ENCODE data around the gene ACP7. TPM values are rescaled to one million over a fixed set of nuclear protein-coding genes. Genes with fewer than 3 reads are reported as not detected.

ACP7 gene
- total and polyA plus RNA-seq, 2 of the 8 experiments (the other 6 are each of a cell fraction or from before 2014, with no cell fraction given) = 0.27 to 0.50 TPM

DNA sequence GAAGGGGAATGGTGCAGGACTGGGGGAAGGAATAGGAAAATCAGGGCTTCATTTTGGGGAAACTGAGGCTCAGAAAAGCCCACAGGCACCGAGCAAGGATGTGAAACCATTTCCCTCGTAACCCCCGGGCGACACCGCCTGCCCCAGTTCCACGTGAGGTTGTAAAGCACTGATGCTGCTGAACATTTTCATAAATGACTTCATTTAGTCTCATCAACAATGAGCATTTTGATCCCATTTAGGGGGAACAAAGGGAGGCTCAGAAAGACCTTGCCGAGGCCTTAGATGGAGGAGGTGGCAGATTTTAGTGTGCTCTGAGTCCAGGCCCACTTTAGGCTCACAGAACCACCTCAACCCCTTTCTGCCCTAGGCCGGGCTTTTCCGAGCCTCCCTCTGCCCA, 31.3 kb upstream of the ACP7 start:
- FAIRE-seq = no peak
- TF ChIP-seq BRCA1 (IDR thresholded peaks at IDR 0.05; ENCODE audit: low read depth, low read length) (no peak), ASH2L (IDR thresholded peaks at IDR 0.05; ENCODE audit: low read length) (no peak), ATF2 (IDR thresholded peaks at IDR 0.05; ENCODE audit: low read length) (no peak), SP2 (IDR thresholded peaks at IDR 0.05; ENCODE audit: low read length) (no peak), SRF (IDR thresholded peaks at IDR 0.05; ENCODE audit: low read depth, low read length) (no peak), KDM1A (IDR thresholded peaks at IDR 0.05; ENCODE audit: borderline replicate concordance, low read length) (no peak), ZNF274 (IDR thresholded peaks at IDR 0.05; ENCODE audit: borderline replicate concordance, extremely low read depth, low read length) (no peak), TAF7 (optimal IDR thresholded peaks at IDR 0.05; ENCODE audit: borderline replicate concordance, low read depth, low read length) (no peak), NRF1 (IDR thresholded peaks at IDR 0.05; ENCODE audit: low read depth, low read length) (no peak), NANOG (IDR thresholded peaks at IDR 0.05; ENCODE audit: insufficient read depth, low read depth, low read length, poor library complexity, severe bottlenecking) (no peak), RBBP5 (IDR thresholded peaks at IDR 0.05; ENCODE audit: borderline replicate concordance, low read depth, low read length) (no peak)
- TF ChIP-seq, protein P1, sequence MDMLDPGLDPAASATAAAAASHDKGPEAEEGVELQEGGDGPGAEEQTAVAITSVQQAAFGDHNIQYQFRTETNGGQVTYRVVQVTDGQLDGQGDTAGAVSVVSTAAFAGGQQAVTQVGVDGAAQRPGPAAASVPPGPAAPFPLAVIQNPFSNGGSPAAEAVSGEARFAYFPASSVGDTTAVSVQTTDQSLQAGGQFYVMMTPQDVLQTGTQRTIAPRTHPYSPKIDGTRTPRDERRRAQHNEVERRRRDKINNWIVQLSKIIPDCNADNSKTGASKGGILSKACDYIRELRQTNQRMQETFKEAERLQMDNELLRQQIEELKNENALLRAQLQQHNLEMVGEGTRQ (IDR thresholded peaks at IDR 0.05; ENCODE audit: low read length) = no peak

More for the DNA sequence above, 31.3 kb upstream of the ACP7 start:
- Histone ChIP-seq H2AK5ac (ENCODE audit: low read depth, low read length) (no peak overlapping the region), H4K8ac (ENCODE audit: extremely low read depth, insufficient read depth, low read length) (no peak overlapping the region), H3K4me3 (ENCODE audit: extremely low read depth in 1 of 4, insufficient read depth in 2 of 4, low read depth in 3 of 4, low read length in 4 of 4) (no peak overlapping the region), H3K14ac (ENCODE audit: insufficient read length) (no peak overlapping the region), H2AFZ (ENCODE audit: low read length) (no peak overlapping the region), H3K27me3 (replicated peaks in 1 of 4; ENCODE audit: control insufficient read depth in 3 of 4, extremely low read depth in 1 of 4, insufficient read depth in 3 of 4, low read length in 3 of 4) (no peaks in the 10 kb centered on the region), H3K9ac (replicated peaks in 1 of 4; ENCODE audit: extremely low read depth in 1 of 4, low read depth in 3 of 4, low read length in 3 of 4) (no peak overlapping the region), H2BK120ac (replicated peaks; ENCODE audit: low read depth, low read length) (no peak overlapping the region), H3K79me1 (ENCODE audit: low read depth, low read length) (no peaks in the 10 kb centered on the region), H3K36me3 (ENCODE audit: control insufficient read depth in 2 of 4, insufficient read depth in 4 of 4, low read length in 3 of 4) (no peaks in the 10 kb centered on the region), H2BK15ac (ENCODE audit: low read length) (no peak overlapping the region), H4K20me1 (replicated peaks in 1 of 2; ENCODE audit: control insufficient read depth in 1 of 2, insufficient read depth in 2 of 2, low read length in 2 of 2) (no peaks in the 10 kb centered on the region), H3K18ac (ENCODE audit: extremely low read depth, low read length) (no peak overlapping the region), H3K4me1 (replicated peaks in 1 of 4; ENCODE audit: control insufficient read depth in 3 of 4, insufficient read depth in 4 of 4, low read length in 3 of 4) (no peaks in the 10 kb centered on the region), H4K5ac (ENCODE audit: insufficient read length, low read depth, low read length) (no peak overlapping the region), H4K91ac (replicated peaks; ENCODE audit: insufficient read length, low read length) (no peak overlapping the region), H2BK20ac (ENCODE audit: low read length) (no peak overlapping the region), H3K4ac (replicated peaks; ENCODE audit: insufficient read length, low read depth, low read length) (no peak overlapping the region), H2BK5ac (ENCODE audit: low read depth, low read length) (no peak overlapping the region), H3K56ac (replicated peaks; ENCODE audit: insufficient read length, low read depth, low read length) (no peak overlapping the region), H3K23me2 (ENCODE audit: low read depth, low read length) (no peaks in the 10 kb centered on the region), H2BK12ac (ENCODE audit: low read depth, low read length) (no peak overlapping the region), H3K27ac (ENCODE audit: low read depth, low read length) (no peak overlapping the region), H3K23ac (ENCODE audit: insufficient read length) (no peak overlapping the region), H3K4me2 (ENCODE audit: insufficient read depth in 1 of 2, low read depth in 2 of 2, low read length in 2 of 2) (no peak overlapping the region), H3K9me3 (ENCODE audit: insufficient read depth in 2 of 2, low read depth in 1 of 2, low read length in 1 of 2) (no peaks in the 10 kb centered on the region), H3K79me2 (ENCODE audit: control insufficient read depth in 1 of 2, insufficient read depth in 2 of 2, low read length in 2 of 2) (no peaks in the 10 kb centered on the region)
- POLR2A ChIA-PET (ENCODE audit: partially characterized antibody) = interaction anchor here (0.6 kb wide), 1 partner anchor 55 kb away, joined by 3 read pairs; no protein-coding TSS in a partner anchor
- CTCF ChIA-PET (ENCODE audit: partially characterized antibody) = interaction anchor here (0.6 to 3.7 kb wide), 18 partner anchors 9 to 231 kb away, joined by 3 to 24 read pairs (median 4); partner anchors contain the start of genes ACP7 and SYCN
- WGBS, 2 experiments (ENCODE audit: extremely low coverage in 1 of 2, insufficient coverage in 1 of 2, insufficient read length in 1 of 2, insufficient replicate concordance in 2 of 2, low coverage in 1 of 2, low lambda C conversion rate in 2 of 2, missing lambda C conversion rate in 1 of 2) = 75% methylated on average over 9 of the region's 9 CpGs; no CpG with 5 or more reads in 1 of the 2 experiments
- DNase-seq (ENCODE audit: low read depth in 1 of 2, low spot score in 2 of 2) = no peak
